K562 (cell line): ENCODE results near the gene ENO3. TPM values are rescaled to one million over a fixed set of nuclear protein-coding genes. Genes with fewer than 3 reads are reported as not detected.

Experiments used
- EP300 ChIP-seq: IDR thresholded peaks from 2 replicates; pipeline ENCODE4 v1.6.1; 2012; ENCODE audit warnings: low read length, improper control_type of control experiment
- GATA2 ChIP-seq: sonication (generic); formaldehyde crosslinking; IDR thresholded peaks from 2 replicates; pipeline ENCODE4 v1.4.0; 2020; ENCODE audit warnings: mild to moderate bottlenecking, missing genetic modification reagents
- JUN ChIP-seq, 2 experiments: sonication (generic) in 1 of 2; formaldehyde crosslinking in 1 of 2; IDR thresholded peaks; 2 replicates each; pipeline versions ENCODE4 v1.6.1 to v1.8.0; 2012 to 2022; ENCODE audit warnings: borderline replicate concordance in 2 of 2, mild to moderate bottlenecking in 2 of 2, improper control_type of control experiment in 1 of 2, low read depth in 1 of 2, low read length in 1 of 2, missing genetic modification reagents in 1 of 2
- KAT7 ChIP-seq: sonication (generic); formaldehyde crosslinking; IDR thresholded peaks from 2 replicates; pipeline ENCODE4 v1.8.0; 2022; ENCODE audit warnings: missing genetic modification reagents, mild to moderate bottlenecking, borderline replicate concordance
- KAT8 ChIP-seq: fragments of 450-650 bp; IDR thresholded peaks from 2 replicates; pipeline ENCODE4 v1.6.1; 2016; ENCODE audit warnings: low read depth, mild to moderate bottlenecking
- KLF16 ChIP-seq: IDR thresholded peaks from 2 replicates; pipeline ENCODE4 v1.6.1; 2016; ENCODE audit warnings: antibody characterized with exemption
- PML ChIP-seq: IDR thresholded peaks from 2 replicates; pipeline ENCODE4 v1.6.1; 2012; ENCODE audit warnings: low read length, inconsistent platforms
- POLR2H ChIP-seq: IDR thresholded peaks from 2 replicates; pipeline ENCODE4 v1.6.1; 2016; ENCODE audit warnings: missing genetic modification characterization, low read depth, mild to moderate bottlenecking, control low read depth, missing compliant biosample characterization, moderate library complexity
- POLR3G ChIP-seq: IDR thresholded peaks from 2 replicates; pipeline ENCODE4 v1.6.1; 2011; ENCODE audit not compliant: insufficient read length, insufficient replicate concordance; ENCODE audit errors: extremely low read depth
- RBM39 ChIP-seq: fragments of 200-400 bp; formaldehyde crosslinking; optimal IDR thresholded peaks from 2 replicates; pipeline ENCODE3; 2018; ENCODE audit warnings: low read depth, low read length
- RCOR1 ChIP-seq, 2 experiments: IDR thresholded peaks; 2 replicates each; pipeline ENCODE4 v1.6.1; 2012; ENCODE audit warnings: low read depth in 2 of 2, low read length in 2 of 2, borderline replicate concordance in 1 of 2, improper control_type of control experiment in 1 of 2
- SMARCA4 ChIP-seq: fragments of 450-650 bp; IDR thresholded peaks from 2 replicates; pipeline ENCODE4 v1.6.1; 2016
- SMARCE1 ChIP-seq: fragments of 450-650 bp; IDR thresholded peaks from 2 replicates; pipeline ENCODE4 v1.7.1; 2016; ENCODE audit warnings: mild to moderate bottlenecking
- SP1 ChIP-seq: sonication (generic); formaldehyde crosslinking; IDR thresholded peaks from 2 replicates; pipeline ENCODE4 v1.8.1; 2022; ENCODE audit warnings: mild to moderate bottlenecking, missing genetic modification reagents
- TBL1XR1 ChIP-seq, 2 experiments: IDR thresholded peaks; 2 replicates each; pipeline ENCODE4 v1.6.1; 2012; ENCODE audit warnings: improper control_type of control experiment in 2 of 2, low read length in 2 of 2, mild to moderate bottlenecking in 1 of 2
- ZBTB43 ChIP-seq: sonication (generic); formaldehyde crosslinking; IDR thresholded peaks from 2 replicates; pipeline ENCODE4 v1.8.0; 2023; ENCODE audit warnings: mild to moderate bottlenecking, missing genetic modification reagents
- ZNF134 ChIP-seq: fragments of 250-450 bp; sonication (Bioruptor Pico); conservative IDR thresholded peaks from 2 replicates; pipeline ENCODE4 v1.4.0; 2020
- ZNF507 ChIP-seq: conservative IDR thresholded peaks from 2 replicates; pipeline ENCODE4 v1.6.1; 2017; ENCODE audit warnings: missing genetic modification characterization, missing compliant biosample characterization
- ZNF785 ChIP-seq: fragments of 250-450 bp; sonication (Bioruptor Pico); IDR thresholded peaks from 2 replicates; pipeline ENCODE4 v1.4.0; 2020; ENCODE audit warnings: mild to moderate bottlenecking
- ZSCAN32 ChIP-seq: fragments of 450-650 bp; formaldehyde crosslinking; IDR thresholded peaks from 2 replicates; pipeline ENCODE4 v1.4.0; 2020; ENCODE audit warnings: mild to moderate bottlenecking, moderate library complexity
- polyA plus RNA-seq, 8 experiments: library from polyadenylated mRNA; depleted of rRNA in 4 of 8; stranded (reverse) in 5 of 8; unstranded in 3 of 8; fragments of >200 nt; fragmentation: Nextera tagmentation in 2 of 8; fragmentation: Illumina TruSeq in 1 of 8; extraction: Ambion mirVana in 2 of 8; extraction: Trizol in 1 of 8; gene quantifications; 2 replicates each; pipeline versions ENCODE4 v1.2.1 to v1.2.3, GENCODE V29; 2011 to 2014; ENCODE audit warnings: inconsistent platforms in 1 of 8, missing spikeins in 1 of 8
- total RNA-seq, 7 experiments: library from RNA; depleted of rRNA in 6 of 7; stranded (reverse); fragments of >200 nt in 6 of 7; fragmentation: Illumina TruSeq in 2 of 7; extraction: Trizol in 2 of 7; gene quantifications; 2 replicates each; pipeline versions ENCODE4 v1.2.1 to v1.2.3, GENCODE V29; 2011 to 2021; ENCODE audit warnings: low replicate concordance in 1 of 7
- TF ChIP-seq, protein P1 (sequence below), 2 experiments: fragments of 450-650 bp; IDR thresholded peaks; 2 replicates each; pipeline ENCODE4 v1.6.1; 2018; ENCODE audit warnings: mild to moderate bottlenecking in 2 of 2, low read depth in 1 of 2; ENCODE audit not compliant: partially characterized antibody in 2 of 2
- TF ChIP-seq, protein P2 (sequence below): sonication (generic); formaldehyde crosslinking; IDR thresholded peaks from 2 replicates; pipeline ENCODE4 v1.8.0; 2022; ENCODE audit warnings: missing genetic modification reagents, mild to moderate bottlenecking, moderate library complexity, borderline replicate concordance

ENO3 gene
- total and polyA plus RNA-seq, 9 of the 15 experiments (the other 6 are each of a cell fraction or from before 2014, with no cell fraction given): 5.7 to 17.2 (median 9.9) TPM

GRCh38 chr17:4945176-4945943, 5.6 kb upstream of the ENO3 start (continued):
- TF ChIP-seq KAT7 (CRISPR knock-in tag): no peak
- TF ChIP-seq KAT8: no peak
- TF ChIP-seq, protein P1, sequence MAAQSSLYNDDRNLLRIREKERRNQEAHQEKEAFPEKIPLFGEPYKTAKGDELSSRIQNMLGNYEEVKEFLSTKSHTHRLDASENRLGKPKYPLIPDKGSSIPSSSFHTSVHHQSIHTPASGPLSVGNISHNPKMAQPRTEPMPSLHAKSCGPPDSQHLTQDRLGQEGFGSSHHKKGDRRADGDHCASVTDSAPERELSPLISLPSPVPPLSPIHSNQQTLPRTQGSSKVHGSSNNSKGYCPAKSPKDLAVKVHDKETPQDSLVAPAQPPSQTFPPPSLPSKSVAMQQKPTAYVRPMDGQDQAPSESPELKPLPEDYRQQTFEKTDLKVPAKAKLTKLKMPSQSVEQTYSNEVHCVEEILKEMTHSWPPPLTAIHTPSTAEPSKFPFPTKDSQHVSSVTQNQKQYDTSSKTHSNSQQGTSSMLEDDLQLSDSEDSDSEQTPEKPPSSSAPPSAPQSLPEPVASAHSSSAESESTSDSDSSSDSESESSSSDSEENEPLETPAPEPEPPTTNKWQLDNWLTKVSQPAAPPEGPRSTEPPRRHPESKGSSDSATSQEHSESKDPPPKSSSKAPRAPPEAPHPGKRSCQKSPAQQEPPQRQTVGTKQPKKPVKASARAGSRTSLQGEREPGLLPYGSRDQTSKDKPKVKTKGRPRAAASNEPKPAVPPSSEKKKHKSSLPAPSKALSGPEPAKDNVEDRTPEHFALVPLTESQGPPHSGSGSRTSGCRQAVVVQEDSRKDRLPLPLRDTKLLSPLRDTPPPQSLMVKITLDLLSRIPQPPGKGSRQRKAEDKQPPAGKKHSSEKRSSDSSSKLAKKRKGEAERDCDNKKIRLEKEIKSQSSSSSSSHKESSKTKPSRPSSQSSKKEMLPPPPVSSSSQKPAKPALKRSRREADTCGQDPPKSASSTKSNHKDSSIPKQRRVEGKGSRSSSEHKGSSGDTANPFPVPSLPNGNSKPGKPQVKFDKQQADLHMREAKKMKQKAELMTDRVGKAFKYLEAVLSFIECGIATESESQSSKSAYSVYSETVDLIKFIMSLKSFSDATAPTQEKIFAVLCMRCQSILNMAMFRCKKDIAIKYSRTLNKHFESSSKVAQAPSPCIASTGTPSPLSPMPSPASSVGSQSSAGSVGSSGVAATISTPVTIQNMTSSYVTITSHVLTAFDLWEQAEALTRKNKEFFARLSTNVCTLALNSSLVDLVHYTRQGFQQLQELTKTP (IDR thresholded peaks at IDR 0.05; ENCODE audit: low read depth in 1 of 2, partially characterized antibody in 2 of 2): peak in 1 of 2 experiments; percentile 24
- TF ChIP-seq, protein P2, sequence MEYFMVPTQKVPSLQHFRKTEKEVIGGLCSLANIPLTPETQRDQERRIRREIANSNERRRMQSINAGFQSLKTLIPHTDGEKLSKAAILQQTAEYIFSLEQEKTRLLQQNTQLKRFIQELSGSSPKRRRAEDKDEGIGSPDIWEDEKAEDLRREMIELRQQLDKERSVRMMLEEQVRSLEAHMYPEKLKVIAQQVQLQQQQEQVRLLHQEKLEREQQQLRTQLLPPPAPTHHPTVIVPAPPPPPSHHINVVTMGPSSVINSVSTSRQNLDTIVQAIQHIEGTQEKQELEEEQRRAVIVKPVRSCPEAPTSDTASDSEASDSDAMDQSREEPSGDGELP: peak; percentile 19; the same call in 1 of the 2 replicates
- peak in 1 of 2 experiments; percentile 52; a peak in 1 of 4 replicates for TF ChIP-seq RCOR1 (IDR thresholded peaks at IDR 0.05; ENCODE audit: borderline replicate concordance in 1 of 2, low read depth in 2 of 2, low read length in 2 of 2)
- no peak for TF ChIP-seq ZBTB43
- no peak for TF ChIP-seq ZNF507 (tag)
- TF ChIP-seq RBM39: no peak
- no peak; the same call in 1 of the 2 replicates for TF ChIP-seq SP1 (CRISPR knock-in tag)
- TF ChIP-seq EP300: peak; percentile 32; the same call in 1 of the 2 replicates
- no peak for TF ChIP-seq ZNF134 (CRISPR knock-in tag)
- no peak for TF ChIP-seq ZSCAN32 (CRISPR knock-in tag)
- TF ChIP-seq PML: 0 out of 2 replicates have a peak, but pooled peaks have one; percentile 10
- TF ChIP-seq GATA2 (CRISPR knock-in tag): no peak
- TF ChIP-seq ZNF785 (CRISPR knock-in tag): no peak
- TF ChIP-seq SMARCE1: peak; percentile 60
- no peak for TF ChIP-seq POLR3G
- peak; percentile 93 for TF ChIP-seq JUN (IDR thresholded peaks at IDR 0.05; ENCODE audit: borderline replicate concordance, low read depth, low read length)
- TF ChIP-seq JUN (CRISPR knock-in tag; IDR thresholded peaks at IDR 0.05; ENCODE audit: borderline replicate concordance): no peak
- no peak for TF ChIP-seq KLF16
- TF ChIP-seq TBL1XR1 (IDR thresholded peaks at IDR 0.05; ENCODE audit: low read length in 2 of 2): peak in 1 of 2 experiments; percentile 22; a peak in 1 of 4 replicates
- TF ChIP-seq SMARCA4: peak; percentile 60; the same call in 1 of the 2 replicates
- no peak for TF ChIP-seq POLR2H (tag)
